HG02759 (cell line): ENCODE data around the gene MAP1LC3C.

Source experiments
- ATAC-seq: cut with Tn5 transposase; IDR thresholded peaks from one replicate; pipeline ENCODE4 v1.9.1; 2021; ENCODE audit warnings: mild to moderate bottlenecking, moderate library complexity; ENCODE audit not compliant: unreplicated experiment

Gene MAP1LC3C

DNA sequence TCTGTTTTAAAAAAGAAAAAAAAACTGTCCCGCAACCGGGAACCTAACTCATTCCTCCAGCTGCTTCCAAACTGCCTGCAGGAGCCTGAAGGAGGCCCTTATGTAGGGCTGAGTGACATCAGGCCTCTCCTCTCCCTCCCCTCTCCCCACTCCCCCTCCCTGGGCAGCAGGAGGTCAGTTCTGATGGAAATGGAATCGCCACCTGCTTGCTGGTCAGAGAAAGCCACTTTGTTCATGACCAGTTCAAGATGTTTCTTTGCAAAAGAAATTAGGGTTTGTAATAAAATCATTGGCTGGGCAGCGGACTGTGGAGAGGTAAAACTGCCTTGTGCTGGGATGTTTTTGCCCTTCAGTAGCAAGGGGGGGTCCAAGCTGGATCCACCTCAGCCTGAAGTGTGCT is at the start of gene MAP1LC3C:
Gene MAP1LC3C, minus strand, starts transcription at position 73 of the 400 bp plus-strand sequence. CDS start 90 bp downstream, outside the sequence.
- no peak for ATAC-seq

DNA sequence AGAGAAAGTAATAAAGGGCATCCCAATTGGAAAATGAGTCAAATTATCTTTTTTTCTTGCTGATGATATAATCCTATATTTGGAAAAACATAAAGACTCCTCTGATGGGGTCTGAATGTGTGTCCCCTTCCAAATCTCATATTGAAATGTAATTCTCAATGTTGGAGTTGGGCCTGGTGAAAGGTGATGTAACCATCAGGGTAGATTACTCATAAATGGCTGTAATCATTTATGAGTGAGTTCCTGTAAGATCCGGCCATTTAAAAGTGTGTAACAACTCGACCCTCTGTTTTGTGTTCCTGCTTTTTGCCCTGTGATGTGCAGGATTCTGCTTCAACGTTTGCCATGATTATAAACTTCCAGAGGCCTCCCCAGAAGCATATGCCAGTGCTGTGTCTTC is 44.3 kb upstream of the MAP1LC3C start:
- no peak for ATAC-seq

DNA sequence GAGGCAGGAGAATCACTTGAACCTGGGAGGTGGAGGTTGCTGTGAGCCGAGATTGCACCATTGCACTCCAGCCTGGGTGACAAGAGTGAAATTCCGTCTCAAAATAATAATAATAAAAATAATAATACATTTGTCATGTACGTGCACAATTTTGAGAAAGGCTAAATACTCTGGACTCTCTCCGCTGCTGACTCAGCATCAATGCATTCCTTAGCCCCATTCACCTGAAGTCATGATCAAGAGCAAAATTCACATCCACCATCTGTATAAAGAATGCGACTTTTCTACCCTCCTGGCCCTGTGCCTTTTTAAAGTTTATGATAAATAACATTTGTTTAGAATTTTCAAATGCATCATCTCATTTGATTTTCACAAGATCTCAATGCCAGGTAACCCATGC is 35.5 kb upstream of the MAP1LC3C start:
- ATAC-seq = no peak

DNA sequence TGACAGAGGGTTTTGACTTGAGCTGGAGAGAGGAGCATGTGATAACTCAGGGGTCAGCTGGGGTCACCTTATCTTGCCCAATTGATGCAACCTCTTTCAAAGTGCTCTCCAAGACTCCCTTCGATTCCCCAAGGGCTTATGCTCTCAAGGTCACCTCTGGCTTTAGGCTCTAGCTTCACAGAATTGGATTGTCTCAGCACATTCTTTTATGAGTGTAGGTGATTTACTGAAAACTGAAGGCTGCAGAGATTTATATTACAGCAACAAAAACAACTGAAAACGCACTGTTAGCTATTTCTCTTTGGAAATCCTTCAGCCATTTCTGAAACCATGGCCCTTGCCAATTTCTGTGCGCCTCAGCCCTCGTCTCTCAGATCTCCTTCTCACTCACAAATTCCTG is 34.5 kb upstream of the MAP1LC3C start:
- ATAC-seq = no peak

DNA sequence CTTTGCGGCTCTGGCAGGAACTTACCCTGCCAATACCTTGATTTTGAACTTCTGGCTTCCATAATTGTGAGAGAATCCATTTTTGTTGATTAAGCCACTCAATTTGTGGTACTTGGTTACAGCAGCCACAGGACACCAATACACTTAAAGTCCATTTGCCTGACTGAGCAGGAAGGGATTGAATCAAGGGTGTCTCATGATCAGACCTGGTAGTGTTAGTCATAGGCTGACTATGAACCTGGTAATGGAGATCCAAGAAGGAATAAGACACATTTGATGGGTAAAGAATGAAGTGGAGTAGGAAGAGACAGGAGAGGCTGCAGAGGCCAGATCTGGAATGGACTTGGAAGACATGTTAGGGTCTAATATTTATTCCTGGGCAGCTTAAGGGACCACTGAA is 31.2 kb upstream of the MAP1LC3C start:
- ATAC-seq = no peak

DNA sequence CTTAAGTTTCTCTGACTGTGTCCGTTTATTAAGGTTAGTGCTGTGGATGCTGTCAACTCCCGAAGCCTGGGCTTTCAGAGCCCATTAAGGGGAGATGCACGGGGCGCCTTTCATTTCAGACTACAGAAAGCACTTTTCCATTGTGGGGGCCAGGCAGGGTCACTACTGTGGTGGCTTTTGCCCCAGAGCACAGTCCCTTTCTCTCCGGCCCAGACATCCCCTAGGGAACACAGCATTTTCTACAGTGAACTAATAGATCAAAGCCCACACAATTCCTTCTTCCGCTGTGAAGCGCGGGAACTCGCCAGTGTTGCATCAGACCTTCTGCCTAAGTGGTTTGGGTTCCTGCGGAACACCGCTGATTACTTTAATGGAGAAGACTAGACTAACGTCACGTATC is 26.8 kb upstream of the MAP1LC3C start:
- ATAC-seq = no peak

DNA sequence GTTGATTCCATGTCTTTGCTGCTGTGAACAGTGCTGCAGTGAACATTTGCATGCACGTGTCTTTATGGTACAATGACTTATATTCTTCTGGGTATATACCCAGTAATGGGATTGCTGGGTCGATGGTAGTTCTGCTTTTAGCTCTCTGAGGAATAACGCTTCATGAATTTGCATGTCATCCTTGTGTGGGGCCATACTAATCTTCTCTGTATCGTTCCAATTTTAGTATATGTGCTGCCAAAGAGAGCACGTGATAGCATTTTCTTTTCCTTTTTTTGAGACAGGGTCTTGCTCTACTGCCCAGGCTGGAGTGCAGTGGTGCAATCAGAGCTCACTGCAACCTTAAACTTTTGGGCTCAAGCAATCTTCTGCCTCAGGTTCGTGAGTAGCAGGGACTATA is 24.9 kb upstream of the MAP1LC3C start:
- ATAC-seq = peak; percentile 71

DNA sequence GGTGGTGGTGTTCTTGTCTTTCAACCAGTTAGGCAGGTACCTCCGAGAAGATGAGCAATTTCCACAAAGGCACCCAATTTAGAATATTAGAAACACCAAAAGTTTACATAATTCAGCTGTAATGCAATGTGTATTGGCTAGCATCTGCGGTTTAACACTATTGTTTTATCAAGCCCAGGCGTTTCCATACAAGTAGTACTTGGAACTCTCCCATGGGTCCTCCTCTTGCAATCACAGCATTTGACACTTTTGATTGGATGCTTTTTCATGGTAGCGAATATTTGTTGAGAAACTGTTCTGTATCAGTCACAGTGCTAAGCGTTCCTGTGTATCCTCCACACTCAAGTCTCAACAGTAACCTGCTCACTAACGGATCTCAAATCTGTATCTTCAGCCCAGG is 20.1 kb upstream of the MAP1LC3C start:
- no peak for ATAC-seq

DNA sequence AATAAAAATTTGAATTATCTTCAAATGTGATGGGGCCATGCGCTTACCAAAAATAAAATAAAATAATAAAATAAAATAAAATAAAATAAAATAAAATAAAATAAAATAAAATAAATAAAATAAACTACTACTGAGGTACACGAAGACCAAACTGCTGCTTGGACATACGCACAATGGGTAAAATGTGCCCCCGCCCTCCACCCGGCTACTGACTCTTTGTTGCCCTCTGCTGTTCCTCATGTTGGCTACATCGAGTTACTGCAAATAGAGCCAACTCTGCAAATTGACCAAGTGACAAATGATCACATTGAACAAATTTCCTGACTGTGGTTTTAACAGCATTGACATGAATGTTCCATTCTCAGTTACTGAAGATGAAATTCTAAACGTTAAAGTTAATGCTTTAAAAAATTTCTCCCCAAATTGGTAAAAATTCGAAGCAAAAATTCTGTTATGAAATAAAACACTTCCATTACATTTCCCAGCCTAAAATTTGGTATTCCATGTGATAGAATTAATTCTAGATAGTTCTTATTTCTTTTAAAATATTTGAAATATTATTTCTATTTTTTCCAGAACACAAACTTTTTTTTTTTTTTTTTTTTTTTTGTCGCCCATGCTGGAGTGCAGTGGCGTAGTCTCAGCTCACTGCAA is 18.8 kb upstream of the MAP1LC3C start:
- peak; percentile 81 for ATAC-seq

DNA sequence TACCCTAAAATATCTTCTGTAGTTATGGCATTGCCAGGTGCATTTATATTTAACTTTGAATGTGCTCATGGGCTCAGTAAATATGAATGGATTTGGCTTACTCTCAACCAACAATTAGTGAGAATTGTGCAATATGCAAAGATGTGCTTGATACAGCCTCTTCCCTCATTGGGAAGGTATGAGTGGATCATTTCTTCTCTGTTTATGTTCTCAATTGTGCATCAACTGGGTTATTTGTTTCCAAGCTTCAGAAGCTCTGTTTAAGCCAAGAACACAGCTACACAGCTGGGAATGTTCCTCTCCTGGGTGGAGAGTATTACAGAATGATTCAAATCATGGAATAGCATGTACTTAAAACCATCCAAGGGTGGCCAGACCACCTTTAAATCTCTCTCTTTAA is 17.6 kb upstream of the MAP1LC3C start:
- ATAC-seq = no peak

DNA sequence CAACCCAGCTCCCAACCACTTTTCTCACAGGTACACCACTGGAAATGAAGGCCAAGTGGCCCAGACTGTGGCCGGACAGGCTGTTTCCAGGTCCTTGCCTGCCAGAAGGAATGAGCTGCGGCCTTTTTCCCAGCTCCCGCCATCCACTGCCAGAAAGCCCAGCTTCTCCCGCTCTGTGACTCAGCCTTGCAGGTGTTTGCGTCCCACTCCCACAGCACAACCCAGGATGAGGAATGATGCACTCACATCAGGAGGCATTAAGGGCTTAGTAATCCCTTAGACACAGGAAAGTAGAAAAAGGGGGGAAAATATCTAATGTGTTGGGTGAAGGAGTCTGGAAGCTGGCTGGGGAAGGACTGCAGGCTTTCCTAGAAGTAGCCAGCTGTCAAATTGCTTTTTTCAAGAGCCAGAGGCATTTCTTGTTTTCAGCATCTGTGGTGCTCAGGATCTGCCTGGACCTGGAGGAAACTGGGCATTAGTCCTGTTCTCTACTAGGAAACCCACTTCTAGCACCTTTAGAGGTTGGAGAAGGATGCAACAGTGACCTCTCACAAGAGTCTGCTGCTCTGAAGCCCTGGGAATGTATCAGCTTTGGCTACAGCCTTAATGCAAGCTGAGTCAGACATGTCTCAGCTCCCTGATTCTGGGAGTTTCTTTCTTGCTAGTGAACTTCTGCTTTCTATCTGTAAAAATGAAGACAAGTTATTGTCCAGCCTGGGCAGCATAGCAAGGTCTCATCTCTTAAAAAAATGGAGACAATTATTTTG is 13.2 kb upstream of the MAP1LC3C start:
- no peak for ATAC-seq

DNA sequence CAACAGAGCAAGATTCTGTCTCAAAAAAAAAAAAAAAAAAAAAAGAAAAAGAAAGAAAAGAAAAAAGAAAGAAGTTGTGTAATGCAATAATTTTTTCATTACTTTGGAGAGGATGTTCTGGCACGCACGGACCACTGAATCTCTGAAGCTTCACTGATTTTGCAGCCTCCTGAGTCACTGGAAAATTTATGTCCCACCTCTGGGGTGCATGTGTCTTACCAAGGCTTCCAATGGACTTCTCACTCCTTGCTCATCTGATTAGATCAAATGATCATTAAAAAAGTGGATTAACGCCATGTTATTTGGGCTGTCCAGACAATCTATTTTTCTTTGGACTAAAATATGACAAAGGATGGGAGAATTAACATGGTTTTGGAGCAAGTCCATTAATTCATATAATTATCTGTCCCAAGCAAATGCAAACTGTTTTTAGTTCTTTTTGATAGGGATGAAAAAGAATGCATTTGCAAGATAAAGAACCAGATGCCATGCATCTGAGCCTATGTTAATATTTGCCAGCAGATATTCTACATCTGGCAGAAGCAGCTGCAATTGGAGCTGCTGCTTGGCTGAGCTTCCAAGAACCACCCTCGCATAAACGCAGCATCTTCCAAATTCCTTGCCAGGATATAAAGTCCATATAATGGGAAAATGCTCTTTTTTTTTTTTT is 10.1 kb upstream of the MAP1LC3C start:
- ATAC-seq = no peak

DNA sequence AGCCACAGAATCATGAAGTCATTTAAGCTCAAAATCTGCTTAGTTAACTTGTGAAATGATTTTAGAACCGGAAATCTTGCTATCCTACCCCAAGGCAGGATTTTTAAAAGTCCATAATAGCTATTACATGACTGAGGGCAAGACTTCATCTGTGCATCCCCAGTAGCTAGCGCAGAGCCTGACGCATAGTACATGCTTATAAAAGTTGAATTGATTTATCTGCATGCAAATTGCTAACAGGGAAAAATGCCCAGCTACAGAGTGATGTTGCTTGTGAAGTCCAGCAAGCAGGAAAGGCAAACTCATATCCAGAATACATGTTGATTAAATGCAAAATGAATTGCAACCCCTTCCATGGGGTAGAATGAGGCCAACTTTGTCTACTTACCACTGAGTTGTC is 8.1 kb upstream of the MAP1LC3C start:
- ATAC-seq = no peak

DNA sequence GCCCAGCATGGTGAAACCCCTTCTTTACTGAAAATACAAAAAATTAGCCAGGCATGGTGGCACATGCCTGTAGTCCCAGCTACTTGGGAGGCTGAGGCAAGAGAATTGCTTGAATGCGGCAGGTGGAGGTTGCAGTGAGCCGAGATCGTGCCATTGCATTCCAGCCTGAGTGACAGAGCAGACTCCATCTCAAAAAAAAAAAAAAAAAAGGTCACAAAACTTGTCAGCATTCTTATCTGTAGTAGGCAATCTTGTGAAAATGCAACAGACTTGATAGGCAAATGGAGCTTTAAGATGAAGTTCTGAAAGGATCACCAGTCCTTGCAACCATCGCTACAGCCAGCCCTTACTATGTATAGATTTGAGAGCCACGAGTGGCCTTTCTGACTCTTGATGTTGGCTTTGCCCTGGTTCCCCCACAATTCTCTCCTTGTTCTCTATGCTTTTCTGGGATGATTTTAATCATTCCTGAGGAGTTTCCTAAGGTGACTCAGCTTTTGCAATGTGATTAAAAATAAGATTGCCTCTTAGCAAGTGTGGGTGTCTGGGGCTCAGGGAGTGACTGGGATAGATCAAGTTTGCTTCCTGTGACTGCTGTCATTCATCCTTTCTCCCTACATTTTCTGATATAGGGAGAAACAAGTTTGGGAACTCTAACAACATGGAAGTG is 7.1 kb upstream of the MAP1LC3C start:
- no peak for ATAC-seq

DNA sequence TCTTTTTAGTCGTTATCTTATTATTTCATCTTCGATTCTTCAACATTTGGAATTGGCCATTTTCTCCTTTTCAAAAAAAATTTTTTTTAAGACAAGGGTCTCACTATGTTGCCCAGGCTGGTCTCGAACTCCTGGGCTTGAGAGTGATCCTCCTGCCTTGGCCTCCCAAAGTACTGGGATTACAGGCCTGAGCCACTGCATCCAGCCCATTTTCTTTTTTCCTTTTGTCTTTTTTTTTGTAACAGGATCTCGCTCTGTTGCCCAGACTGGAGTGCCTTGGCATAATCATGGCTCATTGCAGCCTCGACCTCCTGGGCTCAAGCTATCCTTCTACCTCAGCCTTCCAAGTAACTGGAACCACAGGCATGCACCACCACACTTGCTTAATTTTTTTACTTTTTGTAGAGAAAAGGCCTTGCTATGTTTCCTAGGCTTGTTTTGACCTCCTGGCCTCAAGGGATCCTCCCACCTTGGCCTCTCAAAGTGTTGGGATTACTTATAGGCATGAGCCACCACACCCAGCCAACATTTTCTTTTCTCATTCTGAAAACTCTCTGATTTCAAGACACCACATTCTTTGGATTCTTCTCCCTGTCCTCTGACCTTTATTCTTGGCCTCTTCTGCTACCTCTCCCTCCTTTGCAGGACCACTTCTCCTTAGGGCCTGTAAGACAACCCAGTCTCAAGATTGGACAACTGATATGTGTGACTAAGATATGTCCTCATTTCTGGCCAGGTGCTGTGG is 6.0 kb upstream of the MAP1LC3C start:
- no peak for ATAC-seq

DNA sequence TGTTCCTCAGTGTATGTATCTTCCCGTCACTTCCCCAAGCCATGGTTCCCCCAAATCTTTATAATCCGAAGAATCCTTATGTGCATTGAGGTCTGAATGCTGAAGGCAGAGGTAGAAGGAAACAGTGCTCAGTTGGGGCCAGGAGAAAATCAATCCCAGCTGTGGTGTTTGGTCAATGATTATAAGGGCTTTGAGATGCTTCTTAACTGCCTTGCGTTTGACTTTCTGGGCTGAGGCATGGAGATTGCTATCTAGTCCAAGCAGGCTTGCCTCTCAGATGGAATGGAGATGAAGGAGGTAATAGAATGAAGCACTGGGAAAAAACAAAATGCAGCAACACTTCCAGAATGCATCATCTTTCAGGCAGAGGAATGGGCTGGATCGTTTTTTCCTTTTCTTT is 3.6 kb upstream of the MAP1LC3C start:
- no peak for ATAC-seq

DNA sequence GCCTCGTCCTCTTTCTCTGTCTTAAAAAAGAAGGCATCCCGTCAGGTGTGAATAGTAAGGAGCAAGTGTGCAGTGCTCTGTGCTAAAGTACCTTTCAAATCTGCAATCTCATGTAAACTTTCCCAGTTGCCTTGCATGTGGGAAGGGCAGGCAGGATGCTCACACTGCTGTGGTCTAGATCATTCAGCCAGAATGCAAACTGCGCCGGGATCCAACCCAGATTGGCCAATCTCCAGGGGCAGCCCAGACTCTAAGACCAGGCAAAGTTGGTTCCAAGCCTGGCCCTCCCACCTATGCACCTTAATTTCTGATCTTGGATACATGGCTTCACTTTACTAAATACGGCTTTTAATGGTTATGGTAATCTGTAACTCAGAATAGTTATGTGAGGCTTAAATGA is 3.2 kb upstream of the MAP1LC3C start:
- no peak for ATAC-seq

DNA sequence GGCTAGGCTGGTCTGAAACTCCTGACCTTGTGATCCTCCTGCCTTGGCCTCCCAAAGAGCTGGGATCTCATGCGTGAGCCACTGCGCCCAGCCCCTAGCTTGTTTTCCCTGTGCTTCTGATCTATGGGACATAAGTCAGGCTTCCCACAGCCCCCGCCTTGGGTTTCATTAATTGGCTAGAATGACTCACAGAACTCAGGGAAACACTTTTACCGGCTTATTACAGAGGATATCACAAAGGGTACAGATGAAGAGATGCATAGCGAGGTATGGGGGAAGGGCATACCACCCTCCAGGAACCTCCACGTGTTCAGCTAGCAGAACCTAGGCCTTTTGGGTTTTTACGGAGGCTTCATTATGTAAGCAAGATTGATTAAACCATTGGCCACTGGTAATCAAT is 1.5 kb upstream of the MAP1LC3C start:
- no peak for ATAC-seq

DNA sequence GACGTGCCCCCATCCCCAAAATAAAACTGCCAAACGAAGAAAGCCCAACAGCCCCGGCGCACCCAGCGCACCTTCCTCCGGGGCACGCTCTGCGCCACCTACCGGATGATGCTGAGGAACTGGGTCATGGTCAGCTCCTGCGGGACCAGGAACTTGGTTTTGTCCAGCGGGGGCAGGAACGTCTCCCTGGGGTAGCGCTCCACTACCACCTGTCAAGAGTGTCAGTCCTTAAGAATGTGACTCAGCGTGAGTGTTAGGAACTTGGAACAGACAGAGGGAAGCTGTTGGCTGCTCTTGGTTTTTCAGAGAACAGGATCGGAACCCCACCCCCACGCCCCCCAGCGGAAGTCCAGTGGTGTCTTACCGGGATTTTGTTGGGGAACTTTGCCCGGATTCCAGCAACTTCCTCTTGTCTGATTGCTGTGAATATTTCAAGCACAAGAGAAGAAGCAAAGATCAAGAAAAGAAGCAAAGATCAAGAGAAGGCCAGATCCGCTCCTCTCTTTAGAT is 431 bp downstream of the MAP1LC3C start:
- ATAC-seq = peak; percentile 85

DNA sequence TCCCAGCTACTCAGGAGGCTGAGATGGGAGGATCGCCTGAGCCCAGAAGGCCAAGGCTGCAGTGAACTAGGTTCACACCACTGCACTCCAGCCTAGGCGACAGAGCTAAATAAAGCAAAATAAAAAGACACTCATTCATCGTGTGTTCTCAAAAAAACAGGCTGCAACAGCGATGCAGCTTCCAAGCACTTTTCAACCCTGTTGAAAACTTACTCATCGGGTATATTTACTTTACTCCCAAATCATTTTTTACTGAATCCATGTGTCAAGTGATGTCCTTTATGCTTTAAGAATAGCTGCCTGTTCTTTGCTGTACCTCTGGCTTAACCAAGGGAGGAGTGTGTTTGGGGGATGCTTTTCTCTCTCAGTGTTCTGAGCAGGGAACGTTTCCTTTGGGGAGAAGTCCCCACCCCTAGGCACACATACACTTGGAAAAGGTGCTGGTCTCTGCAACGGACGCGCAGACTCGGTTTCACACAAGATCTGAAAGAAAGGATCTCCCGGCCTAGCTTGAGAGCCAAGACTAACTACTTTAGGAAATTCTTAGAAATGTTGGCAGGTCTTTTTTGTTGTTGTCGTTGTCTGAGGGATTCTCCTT is 1.4 kb downstream of the MAP1LC3C start:
- no peak for ATAC-seq
